NCI-H526 (cell line): ENCODE data around the gene ATXN10.

Experiments
- DNase-seq, 2 experiments: peaks; one replicate each; lab custom pipeline; 2025; lab: John Stamatoyannopoulos, UW

The ATXN10 gene

DNA sequence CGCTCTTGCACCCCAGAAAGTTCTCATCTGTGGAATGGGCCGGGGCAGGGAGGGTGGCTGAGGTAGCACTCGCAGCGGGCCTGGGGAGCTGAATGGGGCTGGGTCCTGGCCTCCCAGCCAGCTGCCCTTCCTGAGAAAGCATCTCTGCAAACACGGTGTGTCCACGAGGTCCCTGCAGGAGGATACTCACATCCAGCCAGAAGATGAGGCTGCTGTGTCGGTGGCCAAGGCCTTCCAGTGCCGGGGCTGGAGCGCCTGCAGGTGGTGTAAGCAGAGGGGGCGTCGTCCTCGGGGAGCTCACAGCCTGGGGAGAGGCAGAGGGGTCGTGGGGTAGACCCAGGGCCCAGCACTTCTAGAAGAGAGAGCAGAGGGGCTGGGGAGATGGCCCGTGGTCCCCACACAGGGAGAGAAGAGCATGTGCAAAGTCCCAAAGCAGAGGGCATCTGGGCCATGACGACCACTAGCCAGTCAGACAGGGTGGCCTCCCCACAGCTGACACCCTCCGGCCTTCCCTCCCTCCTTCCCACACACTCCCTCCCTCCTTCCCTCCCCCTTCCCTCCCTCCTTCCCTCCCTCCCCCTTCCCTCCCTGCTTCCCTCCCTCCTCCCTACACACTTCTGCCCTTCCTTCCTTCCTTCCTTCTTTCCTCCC lies 207.4 kb downstream of the ATXN10 start:
- DNase-seq: no peak

DNA sequence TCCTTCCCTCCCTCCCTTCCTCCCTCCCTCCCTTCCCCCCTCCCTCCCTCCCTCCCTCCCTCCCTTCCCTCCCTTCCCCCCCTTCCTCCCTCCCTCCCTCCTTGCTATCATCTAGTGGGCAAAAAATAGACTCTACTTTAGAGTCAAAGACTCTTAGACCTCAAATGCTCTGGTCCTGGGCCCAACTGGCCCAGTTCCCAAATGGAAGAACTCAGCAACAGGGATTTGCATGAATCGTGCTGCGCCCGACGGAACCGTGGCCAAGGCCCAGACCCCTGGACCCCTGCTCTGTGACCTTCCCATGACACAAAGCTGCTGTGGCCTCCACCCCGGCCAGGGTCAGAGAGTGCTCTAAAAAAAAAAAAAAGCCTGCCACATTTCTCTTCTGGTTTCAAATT lies 207.9 kb downstream of the ATXN10 start:
- DNase-seq: no peak

- no peak for DNase-seq
These were observed 208.6 kb downstream of the ATXN10 start for GRCh38 chr22:45880091-45880715.

DNA sequence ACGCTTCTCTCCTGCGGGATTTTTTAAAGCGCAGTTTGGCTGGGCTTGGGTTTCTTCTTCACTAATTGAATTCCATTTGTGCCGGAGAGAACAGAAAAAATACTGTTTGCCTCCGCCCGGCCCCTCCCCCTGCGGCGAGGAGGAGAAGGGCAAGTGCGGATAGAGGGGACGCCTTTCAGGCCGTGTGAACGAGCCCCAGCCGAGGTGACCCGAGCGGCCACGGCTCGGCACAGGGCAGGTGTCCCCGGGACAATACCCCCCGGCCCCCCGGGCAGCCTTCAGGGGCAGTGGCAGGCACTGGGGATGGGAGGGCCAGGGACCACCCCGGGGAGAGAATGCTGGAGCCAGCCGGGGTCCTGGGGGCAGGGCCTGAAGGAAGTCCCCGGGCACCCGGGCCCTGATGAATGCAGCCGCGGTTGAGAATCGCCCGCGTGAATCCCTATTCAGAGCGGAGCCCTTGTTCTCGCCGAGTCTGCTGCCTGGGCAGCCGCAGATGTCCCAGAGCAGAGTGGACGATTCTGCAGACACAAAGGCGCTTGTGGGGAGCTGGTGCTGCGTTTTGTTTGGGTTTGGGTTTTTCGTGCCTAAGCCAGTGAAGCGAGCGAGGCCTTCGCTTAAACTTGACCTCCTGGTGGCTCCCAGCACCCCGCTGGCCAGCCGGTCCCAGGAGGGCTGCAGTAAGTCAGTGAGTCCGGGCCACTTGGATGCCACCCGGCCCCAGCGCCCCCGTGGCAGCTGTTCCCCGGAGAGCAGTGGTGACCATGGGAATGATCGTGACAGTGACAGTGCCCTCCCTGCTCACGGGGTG lies 209.3 kb downstream of the ATXN10 start:
- no peak for DNase-seq

- DNase-seq: no peak
These were observed 209.9 kb downstream of the ATXN10 start for GRCh38 chr22:45881524-45881875.

DNA sequence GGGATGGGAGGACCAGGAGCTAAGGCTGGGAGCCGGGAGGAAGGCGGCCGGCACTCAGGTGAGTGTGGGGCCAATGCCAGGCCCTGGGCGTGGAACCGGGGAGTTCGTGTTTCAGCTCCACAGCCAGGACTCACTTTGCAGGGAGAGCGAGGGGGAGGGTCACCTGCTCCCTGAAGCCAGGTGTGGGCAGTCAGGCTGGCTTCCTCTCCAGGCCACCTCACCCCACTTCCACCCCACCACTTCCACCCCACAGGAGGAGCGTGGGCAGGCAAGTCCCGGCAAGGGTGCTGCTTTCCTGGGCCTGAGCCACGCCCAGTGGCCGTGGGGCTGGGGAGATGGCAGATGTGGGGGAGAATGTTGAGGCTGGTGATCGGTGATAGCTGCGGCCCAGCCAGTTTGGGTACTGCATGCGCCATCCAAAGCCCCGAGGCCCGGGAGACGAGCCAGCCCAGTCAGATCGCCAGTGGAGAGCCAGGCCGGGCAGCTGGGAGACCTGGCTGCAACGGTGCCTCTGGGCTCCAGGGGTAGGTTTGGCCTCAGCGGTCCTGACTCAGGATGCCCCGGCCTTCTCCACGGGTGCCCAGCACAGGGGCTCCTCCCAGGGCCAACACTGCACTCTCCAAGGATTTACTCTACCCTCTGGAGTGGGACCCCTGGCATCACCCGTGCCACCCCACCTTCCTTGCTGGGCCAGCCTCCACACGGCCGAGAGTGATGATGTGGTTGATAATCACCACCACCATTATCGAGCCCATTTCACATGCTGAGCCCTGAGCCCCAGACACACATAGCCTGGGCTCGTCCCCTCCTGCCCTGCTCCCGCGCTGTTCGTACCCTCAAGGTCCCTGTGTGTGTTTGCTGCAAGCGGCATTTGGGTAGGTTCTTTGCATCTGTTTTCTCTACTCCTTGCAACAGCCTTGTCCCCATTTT lies 211.5 kb downstream of the ATXN10 start:
- DNase-seq: no peak

DNA sequence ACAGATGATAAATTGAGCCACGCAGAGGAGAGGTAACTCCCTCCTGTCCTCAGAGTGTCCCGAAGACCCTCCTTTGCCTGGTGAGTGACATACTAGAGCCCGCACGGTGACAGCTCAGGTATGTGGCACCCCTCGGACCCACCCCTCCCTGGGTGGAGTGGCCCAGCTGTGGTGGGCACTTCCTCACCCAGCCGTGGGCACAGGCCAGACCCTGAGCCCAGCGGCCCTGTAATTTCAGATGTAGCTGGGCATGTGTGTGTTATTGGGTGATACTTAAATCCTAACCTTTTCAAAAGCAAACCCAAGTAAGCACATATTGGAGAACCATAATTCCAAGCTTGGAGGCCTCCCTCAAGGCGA lies 212.2 kb downstream of the ATXN10 start:
- DNase-seq: no peak

DNA sequence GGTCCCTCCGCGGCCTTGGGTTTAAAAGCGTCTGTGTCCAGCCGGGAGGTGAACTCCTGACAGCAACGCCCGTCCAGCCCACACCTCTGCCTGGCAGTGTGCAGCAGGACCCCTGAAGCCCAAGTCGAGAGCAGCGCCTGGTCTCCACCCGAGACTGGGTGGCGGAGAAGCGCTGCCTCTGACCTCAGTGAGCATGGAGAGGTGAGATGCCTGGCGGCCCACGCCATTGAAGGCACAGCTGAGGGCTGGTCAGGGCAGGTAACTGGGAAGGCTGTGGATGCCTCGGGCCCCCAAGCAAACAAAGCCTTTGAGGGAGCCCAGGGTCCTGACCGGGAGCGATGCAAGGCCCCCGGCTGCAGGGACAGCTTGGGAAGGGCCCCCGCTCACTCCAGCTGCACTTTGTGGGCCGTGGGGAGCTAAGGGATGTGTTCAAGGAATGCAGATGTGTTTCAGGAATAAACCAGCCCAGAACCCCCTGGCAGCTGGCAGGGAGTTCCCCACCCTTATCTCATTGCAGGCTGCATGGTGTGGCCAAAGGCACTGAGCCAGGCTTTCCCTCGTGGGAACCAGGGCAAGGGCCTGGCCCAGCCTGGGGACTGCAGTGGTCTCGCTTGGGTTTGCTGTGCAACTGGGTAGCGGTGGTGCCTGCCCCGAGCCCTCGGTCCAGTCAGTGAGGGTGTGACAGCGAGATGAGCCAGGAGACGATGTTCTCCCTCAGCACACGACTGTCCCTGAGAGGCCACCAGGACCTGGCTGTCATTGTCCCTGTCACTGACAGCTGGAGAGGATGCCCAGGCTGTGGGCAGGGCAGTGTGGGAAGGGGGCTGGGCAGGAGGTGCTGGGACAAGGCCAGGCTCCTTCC lies 212.8 kb downstream of the ATXN10 start:
- DNase-seq: no peak

GRCh38 chr22:45885171-45885840 lies 213.7 kb downstream of the ATXN10 start:
- DNase-seq: no peak

DNA sequence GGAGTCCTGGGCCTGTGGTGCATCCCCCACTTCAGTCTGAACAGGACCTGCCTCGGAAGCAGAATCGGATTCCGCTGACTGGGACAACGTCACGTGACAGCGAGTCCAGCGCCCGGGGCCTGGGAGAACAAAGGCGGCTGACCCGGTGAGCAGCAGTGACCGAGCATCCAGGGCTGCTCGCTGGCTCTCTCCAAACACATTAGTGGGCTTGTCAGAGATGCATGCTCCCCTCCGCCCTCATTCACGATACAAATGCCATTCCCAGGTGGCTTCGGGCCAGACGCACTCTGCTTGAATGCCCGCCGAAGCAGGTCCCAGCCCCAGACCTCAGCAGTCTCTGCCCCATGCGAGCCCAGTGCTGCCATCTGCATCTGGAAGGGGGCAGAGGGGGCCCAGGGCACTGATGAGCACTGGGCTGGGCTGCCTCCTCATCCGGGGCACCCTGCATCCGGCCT lies 214.3 kb downstream of the ATXN10 start:
- DNase-seq: no peak

DNA sequence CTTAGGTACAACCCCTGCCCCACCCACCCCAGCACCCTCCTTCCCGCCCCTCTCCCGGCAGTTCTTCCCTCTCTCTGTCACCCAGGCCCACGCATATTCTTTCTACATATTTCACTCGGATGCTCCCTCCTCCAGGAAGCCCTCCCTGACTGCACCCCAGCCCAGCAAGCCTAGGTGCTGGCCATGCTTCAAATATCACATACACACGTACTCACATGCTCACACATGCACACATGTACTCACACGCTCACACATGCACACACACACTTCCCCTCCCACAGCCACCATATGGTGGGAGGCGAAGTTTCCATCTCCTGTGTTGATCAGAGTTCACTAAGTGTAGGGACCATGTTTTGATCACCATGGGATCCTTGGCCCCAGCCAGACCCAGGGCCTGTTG lies 214.9 kb downstream of the ATXN10 start:
- no peak for DNase-seq

- no peak for DNase-seq
These were observed 215.8 kb downstream of the ATXN10 start for GRCh38 chr22:45887202-45888131.

DNA sequence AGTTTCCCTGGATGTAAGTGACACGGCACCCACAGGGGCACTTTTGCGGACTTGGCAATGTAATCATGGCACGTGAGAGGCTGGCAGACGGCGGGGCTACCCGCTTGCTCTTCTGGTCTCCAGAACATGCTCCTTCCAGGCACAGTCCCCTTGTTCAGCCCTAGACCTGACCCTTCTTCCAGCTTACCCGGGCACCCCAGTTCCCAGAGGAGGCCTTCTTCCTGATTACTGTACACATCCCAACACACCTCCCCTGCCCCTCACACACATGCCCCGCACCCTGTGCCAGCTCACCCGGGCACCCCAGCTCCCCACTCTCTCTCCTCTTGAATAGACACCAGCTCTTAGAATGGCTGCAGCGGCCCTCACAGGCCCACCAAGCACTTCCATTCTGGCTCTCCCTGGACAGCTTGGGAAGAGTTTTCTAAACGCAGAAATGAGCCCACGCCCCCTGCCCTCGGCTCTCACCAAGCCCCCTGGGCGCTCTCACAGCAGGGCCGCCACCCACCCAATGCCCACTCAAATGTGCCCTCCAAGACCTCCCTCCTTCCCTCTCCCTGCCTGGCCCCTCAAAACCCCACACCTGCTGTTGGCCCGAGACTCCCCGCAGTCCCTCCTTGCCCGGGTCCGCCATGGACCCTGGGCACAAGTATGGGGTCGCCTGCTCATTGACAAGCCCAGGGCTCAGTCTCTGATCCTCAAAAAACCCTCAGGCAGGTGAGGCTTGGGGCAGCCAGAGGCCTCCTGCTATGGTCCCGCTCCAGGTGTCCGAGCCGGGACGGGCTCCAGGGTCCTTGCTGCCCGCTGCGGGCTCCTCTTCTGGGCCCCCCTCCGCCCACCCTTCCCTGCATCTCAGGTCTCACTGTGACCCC lies 216.8 kb downstream of the ATXN10 start:
- DNase-seq: no peak

DNA sequence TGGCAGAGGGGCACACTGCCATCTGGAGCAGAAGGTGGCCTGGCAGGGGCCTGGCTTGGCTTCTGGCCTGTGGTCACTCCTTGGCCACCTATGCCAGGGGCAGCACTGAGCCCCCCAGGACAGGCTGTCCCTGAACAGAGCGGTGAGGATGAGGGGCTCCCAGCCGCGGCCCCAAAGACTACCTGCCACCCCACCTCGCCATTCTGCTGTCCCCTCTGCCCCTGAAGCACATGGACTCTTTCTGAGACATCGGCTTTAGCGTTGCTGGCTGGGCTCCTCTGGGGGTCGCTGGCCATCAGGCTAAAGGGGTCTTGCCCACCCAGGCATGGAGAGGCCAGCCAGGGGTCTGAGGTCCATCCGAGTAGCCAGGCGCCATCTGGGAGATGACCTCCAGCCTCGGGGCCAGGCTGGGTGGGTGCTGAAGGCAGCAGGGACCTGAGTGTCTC lies 217.5 kb downstream of the ATXN10 start:
- no peak for DNase-seq

GRCh38 chr22:45889539-45890350 lies 218.1 kb downstream of the ATXN10 start:
- no peak for DNase-seq

DNA sequence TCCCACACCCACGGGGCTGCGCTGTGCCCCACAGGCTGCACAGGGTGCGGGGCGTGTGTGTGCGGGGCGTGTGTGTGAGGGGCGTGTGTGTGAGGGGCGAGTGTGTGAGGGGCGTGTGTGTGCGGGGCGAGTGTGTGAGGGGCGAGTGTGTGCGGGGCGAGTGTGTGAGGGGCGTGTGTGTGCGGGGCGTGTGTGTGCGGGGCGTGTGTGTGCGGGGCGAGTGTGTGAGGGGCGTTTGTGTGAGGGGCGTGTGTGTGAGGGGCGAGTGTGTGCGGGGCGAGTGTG lies 218.7 kb downstream of the ATXN10 start:
- DNase-seq: no peak

- no peak for DNase-seq
These were observed 219.4 kb downstream of the ATXN10 start for GRCh38 chr22:45891021-45891421.

DNA sequence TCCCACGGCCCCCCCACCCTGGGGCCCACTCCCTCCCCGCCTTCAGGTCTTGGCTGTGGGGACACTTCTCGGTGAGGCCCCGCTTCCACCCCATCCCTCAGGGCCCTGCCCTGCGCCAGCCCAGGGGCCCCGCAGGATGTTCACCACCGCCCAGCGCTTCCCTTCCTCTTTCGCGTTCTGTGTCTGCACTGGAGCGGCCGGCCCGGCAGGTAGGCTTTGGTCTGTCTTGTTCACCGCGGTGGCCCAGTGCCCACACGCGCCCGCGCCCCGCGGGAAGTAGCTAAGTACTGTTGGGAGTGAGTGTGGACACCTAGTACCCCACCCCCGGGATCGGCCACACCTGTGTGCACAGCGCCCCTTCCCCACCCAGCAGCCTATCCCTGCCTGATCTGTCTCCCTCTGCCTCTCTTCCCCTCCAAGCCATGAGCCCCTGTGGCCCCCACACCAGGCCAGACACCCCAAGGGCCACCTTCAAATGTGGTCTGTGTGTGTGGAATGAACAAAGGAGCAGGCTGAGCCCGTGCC lies 219.9 kb downstream of the ATXN10 start:
- no peak for DNase-seq
